ENCODE results near the gene SLC9A4.

DNA sequence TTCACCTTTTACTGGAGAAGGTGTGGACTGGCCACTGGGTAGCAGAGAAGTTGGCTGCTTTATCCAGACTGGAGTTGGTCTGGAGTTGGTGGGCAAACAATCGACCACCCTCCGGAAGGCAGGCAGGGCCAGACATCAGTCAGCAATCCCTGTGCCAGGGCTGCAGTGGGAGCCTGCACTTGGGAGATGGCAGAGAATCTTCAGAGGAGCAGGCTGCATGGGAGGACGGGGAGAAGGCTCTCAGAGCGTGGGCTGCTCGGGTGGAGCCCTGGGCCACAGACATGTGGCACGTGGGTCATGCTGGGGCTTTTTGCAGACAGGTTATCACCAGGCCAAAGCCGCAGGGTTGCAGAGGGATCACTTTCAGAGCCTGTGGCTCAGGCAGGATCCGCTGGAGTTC, 29.6 kb downstream of the SLC9A4 start:
- TF ChIP-seq, protein P1, sequence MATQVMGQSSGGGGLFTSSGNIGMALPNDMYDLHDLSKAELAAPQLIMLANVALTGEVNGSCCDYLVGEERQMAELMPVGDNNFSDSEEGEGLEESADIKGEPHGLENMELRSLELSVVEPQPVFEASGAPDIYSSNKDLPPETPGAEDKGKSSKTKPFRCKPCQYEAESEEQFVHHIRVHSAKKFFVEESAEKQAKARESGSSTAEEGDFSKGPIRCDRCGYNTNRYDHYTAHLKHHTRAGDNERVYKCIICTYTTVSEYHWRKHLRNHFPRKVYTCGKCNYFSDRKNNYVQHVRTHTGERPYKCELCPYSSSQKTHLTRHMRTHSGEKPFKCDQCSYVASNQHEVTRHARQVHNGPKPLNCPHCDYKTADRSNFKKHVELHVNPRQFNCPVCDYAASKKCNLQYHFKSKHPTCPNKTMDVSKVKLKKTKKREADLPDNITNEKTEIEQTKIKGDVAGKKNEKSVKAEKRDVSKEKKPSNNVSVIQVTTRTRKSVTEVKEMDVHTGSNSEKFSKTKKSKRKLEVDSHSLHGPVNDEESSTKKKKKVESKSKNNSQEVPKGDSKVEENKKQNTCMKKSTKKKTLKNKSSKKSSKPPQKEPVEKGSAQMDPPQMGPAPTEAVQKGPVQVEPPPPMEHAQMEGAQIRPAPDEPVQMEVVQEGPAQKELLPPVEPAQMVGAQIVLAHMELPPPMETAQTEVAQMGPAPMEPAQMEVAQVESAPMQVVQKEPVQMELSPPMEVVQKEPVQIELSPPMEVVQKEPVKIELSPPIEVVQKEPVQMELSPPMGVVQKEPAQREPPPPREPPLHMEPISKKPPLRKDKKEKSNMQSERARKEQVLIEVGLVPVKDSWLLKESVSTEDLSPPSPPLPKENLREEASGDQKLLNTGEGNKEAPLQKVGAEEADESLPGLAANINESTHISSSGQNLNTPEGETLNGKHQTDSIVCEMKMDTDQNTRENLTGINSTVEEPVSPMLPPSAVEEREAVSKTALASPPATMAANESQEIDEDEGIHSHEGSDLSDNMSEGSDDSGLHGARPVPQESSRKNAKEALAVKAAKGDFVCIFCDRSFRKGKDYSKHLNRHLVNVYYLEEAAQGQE (IDR thresholded peaks at IDR 0.05; ENCODE audit: insufficient replicate concordance, low read depth): no peak
- TF ChIP-seq, protein P2, sequence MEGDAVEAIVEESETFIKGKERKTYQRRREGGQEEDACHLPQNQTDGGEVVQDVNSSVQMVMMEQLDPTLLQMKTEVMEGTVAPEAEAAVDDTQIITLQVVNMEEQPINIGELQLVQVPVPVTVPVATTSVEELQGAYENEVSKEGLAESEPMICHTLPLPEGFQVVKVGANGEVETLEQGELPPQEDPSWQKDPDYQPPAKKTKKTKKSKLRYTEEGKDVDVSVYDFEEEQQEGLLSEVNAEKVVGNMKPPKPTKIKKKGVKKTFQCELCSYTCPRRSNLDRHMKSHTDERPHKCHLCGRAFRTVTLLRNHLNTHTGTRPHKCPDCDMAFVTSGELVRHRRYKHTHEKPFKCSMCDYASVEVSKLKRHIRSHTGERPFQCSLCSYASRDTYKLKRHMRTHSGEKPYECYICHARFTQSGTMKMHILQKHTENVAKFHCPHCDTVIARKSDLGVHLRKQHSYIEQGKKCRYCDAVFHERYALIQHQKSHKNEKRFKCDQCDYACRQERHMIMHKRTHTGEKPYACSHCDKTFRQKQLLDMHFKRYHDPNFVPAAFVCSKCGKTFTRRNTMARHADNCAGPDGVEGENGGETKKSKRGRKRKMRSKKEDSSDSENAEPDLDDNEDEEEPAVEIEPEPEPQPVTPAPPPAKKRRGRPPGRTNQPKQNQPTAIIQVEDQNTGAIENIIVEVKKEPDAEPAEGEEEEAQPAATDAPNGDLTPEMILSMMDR (IDR thresholded peaks at IDR 0.05; ENCODE audit: insufficient read depth, low read length): no peak

Measured in HL-60 (cell line).